DOHH2 (cell line): ENCODE measurements around the gene PRSS53.

Source experiments
- EZH2phosphoT487 ChIP-seq: fragments of 200-600 bp; sonication (generic); IDR thresholded peaks from 2 replicates; pipeline ENCODE4 v1.6.1; 2017; ENCODE audit warnings: borderline replicate concordance, mild to moderate bottlenecking, antibody characterized with exemption, low read length, moderate library complexity, mixed read lengths
- TF ChIP-seq, protein P1 (sequence below): fragments of 200-600 bp; sonication (generic); IDR thresholded peaks from one replicate; pipeline ENCODE4 v1.5.1; 2014; ENCODE audit warnings: antibody characterized with exemption, mild to moderate bottlenecking, low read depth, low read length; ENCODE audit not compliant: poor library complexity, severe bottlenecking

GRCh38 chr16:31135535-31136286 is 47.0 kb upstream of the PRSS53 start, which contains the start of gene PRSS8:
- TF ChIP-seq, protein P1, sequence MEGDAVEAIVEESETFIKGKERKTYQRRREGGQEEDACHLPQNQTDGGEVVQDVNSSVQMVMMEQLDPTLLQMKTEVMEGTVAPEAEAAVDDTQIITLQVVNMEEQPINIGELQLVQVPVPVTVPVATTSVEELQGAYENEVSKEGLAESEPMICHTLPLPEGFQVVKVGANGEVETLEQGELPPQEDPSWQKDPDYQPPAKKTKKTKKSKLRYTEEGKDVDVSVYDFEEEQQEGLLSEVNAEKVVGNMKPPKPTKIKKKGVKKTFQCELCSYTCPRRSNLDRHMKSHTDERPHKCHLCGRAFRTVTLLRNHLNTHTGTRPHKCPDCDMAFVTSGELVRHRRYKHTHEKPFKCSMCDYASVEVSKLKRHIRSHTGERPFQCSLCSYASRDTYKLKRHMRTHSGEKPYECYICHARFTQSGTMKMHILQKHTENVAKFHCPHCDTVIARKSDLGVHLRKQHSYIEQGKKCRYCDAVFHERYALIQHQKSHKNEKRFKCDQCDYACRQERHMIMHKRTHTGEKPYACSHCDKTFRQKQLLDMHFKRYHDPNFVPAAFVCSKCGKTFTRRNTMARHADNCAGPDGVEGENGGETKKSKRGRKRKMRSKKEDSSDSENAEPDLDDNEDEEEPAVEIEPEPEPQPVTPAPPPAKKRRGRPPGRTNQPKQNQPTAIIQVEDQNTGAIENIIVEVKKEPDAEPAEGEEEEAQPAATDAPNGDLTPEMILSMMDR: no peak
- no peak for TF ChIP-seq EZH2phosphoT487
